ENCODE results near the gene PSME1.
A peak's percentile ranks its signal among the peaks of the same experiment; 100 is the strongest.

The PSME1 gene

DNA sequence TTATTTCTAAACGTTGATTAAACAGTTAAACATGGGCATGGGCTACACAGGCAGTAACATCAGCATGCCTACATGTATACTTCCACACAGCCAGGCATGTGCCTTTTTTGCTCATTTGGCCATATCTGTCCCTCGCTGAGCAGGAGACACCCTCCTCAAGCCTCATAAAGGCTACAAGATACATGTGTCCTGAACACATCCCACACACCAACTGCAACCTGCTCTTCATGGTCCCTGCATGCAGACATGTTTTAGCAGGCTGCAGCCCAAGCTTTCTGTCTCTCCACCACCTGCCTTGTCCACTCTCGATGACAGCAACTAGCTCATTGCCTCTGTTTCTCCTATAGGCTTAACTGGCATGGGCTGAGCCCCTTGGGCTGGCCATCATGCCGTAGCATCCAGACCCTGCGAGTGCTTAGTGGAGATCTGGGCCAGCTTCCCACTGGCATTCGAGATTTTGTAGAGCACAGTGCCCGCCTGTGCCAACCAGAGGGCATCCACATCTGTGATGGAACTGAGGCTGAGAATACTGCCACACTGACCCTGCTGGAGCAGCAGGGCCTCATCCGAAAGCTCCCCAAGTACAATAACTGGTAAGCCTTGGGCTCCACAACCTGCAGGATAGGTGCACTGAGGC, 39.3 kb upstream of the PSME1 start:
- TF ChIP-seq, protein P1, sequence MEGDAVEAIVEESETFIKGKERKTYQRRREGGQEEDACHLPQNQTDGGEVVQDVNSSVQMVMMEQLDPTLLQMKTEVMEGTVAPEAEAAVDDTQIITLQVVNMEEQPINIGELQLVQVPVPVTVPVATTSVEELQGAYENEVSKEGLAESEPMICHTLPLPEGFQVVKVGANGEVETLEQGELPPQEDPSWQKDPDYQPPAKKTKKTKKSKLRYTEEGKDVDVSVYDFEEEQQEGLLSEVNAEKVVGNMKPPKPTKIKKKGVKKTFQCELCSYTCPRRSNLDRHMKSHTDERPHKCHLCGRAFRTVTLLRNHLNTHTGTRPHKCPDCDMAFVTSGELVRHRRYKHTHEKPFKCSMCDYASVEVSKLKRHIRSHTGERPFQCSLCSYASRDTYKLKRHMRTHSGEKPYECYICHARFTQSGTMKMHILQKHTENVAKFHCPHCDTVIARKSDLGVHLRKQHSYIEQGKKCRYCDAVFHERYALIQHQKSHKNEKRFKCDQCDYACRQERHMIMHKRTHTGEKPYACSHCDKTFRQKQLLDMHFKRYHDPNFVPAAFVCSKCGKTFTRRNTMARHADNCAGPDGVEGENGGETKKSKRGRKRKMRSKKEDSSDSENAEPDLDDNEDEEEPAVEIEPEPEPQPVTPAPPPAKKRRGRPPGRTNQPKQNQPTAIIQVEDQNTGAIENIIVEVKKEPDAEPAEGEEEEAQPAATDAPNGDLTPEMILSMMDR (IDR thresholded peaks at IDR 0.05), result no peak
- no peak for DNase-seq
- Mint-ChIP-seq H3K27ac (peak overlapping the region; percentile 29), H3K4me3 (peak overlapping the region; percentile 32), H3K27me3 (ENCODE audit: low read depth, poor library complexity) (peaks cover 8% of the 10 kb centered on the region), H3K9me3 (no peaks in the 10 kb centered on the region), H3K4me1 (peaks cover 32% of the 10 kb centered on the region), H3K36me3 (ENCODE audit: low read depth) (no peaks in the 10 kb centered on the region)

DNA sequence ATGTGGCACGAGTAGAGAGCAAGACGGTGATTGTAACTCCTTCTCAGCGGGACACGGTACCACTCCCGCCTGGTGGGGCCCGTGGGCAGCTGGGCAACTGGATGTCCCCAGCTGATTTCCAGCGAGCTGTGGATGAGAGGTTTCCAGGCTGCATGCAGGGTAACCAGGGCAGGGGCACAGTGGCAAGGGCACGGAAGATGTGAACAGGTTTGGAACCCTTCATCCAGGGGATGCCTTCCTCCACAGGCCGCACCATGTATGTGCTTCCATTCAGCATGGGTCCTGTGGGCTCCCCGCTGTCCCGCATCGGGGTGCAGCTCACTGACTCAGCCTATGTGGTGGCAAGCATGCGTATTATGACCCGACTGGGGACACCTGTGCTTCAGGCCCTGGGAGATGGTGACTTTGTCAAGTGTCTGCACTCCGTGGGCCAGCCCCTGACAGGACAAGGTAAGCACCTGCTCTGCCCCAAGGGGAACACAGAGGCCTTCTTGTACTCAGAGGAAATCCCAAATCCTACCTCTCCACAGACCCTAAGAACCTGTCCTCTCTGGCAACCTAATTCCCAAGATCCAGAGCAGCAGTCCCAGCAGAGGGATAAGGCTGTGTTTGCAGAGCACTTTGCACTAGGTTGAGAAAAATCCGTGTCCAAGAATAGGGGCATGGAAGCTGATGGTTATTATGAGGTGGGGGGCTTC, 37.6 kb upstream of the PSME1 start:
- H3K27ac Mint-ChIP-seq, result no peak overlapping the region

DNA sequence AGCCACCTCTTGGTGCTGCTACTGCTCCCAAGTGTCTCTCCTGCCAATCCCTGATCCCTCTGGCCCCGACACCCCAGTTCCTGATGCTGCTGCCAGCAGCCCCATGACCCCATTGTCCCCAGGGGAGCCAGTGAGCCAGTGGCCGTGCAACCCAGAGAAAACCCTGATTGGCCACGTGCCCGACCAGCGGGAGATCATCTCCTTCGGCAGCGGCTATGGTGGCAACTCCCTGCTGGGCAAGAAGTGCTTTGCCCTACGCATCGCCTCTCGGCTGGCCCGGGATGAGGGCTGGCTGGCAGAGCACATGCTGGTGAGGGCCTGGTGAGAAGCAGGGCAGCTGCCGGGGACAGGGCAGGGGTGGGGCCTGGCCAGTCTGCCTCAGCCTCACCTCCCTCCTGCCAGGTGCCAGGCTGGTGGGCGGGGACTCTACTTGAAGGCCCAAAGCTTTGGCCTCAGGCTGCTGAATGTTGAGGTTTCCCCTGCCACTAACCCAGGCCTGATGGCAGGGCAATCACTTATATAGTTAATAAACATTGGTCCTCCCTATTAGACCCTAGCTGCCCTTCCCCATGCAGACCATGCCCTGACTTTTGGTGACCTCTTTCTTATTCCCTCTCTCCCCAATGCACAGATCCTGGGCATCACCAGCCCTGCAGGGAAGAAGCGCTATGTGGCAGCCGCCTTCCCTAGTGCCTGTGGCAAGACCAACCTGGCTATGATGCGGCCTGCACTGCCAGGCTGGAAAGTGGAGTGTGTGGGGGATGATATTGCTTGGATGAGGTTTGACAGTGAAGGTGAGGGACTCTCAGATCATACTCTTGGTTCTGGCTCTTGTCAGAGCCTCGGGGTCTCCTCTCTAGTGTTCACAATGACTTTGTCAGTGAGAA, 36.8 kb upstream of the PSME1 start:
- Mint-ChIP-seq H3K27ac (no peak overlapping the region), H3K27me3 (ENCODE audit: low read depth, poor library complexity) (peaks cover 8% of the 10 kb centered on the region), H3K36me3 (ENCODE audit: low read depth) (peaks cover 20% of the 10 kb centered on the region), H3K4me1 (peaks cover 22% of the 10 kb centered on the region), H3K9me3 (peaks cover 6% of the 10 kb centered on the region), H3K4me3 (no peak overlapping the region)
- TF ChIP-seq, protein P1 (IDR thresholded peaks at IDR 0.05), result no peak
- no peak for DNase-seq

More for the DNA sequence above, 37.6 kb upstream of the PSME1 start:
- Mint-ChIP-seq H3K36me3 (ENCODE audit: low read depth) (peaks cover 12% of the 10 kb centered on the region), H3K4me1 (peaks cover 26% of the 10 kb centered on the region), H3K4me3 (no peak overlapping the region), H3K27me3 (ENCODE audit: low read depth, poor library complexity) (peaks cover 8% of the 10 kb centered on the region), H3K9me3 (no peaks in the 10 kb centered on the region)
- TF ChIP-seq, protein P1 (IDR thresholded peaks at IDR 0.05), result no peak
- no peak for DNase-seq

DNA sequence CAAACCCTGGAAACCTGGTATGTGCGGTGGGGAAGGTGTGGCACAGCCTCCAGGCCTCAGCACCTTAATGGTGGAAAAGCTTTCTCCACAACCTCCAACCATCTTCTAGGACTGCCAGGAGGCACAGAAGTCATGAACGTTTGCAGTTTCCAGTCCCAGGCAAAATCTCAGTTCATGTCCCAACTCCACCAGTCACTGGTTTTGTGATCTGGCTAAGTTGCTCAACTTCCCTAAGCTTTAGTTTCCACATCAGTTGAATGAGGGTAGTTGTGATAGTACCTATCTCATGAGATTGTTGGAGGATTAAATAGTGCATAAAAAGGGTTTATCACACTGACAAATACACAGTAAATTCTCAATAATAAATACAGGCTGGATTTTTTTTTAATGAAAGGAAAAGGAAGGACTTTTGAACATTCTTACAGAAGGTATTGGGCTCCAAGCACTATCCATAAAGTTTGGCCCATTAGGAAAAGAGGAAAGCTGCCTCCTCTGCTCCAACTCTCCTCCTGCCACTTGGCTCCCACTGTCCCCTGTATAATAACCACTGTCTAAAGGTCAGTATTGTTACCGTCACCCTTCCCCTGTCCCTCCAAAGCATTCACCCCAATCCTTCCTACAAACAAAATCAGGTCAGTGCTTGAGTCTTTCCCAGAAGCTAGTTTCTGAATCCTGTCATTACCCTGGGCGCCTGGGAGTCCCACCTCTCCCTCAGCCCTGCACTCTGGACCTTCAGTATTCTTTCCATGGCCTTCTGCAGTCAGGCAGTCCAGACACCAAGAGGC, 35.6 kb upstream of the PSME1 start:
- peaks cover 5% of the 10 kb centered on the region for H3K27me3 Mint-ChIP-seq (ENCODE audit: low read depth, poor library complexity)

DNA sequence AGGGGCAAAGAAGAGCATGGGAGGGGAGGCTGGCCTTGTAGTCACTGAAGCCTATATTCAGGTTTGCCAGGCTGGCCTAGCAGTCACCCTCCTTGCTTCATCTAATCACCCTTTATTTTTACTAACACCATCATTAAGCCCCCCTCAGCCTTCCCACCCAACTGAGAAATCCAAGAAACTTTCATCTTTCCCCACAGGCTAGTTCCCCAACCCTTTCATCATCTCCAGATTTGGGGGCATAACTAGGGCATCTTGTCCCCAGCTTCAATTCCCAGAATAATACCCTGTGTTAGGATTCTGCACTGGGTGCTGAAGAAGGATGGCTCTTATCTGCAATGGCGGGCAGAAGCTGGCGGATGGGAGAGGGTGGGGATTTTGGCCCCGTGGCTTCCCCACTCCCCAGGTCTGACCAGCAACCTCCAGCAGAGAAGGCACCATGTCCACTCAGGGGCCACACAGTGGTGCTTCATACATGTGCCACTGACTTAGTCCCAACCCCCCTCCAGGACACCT, 35.0 kb upstream of the PSME1 start:
- H3K27ac Mint-ChIP-seq, result peak overlapping the region; percentile 66
- TF ChIP-seq, protein P1 (IDR thresholded peaks at IDR 0.05), result no peak
- no peak overlapping the region for H3K4me3 Mint-ChIP-seq
- DNase-seq, result no peak
- peaks cover 11% of the 10 kb centered on the region for H3K4me1 Mint-ChIP-seq
- peaks cover 14% of the 10 kb centered on the region for H3K9me3 Mint-ChIP-seq
- peaks cover 32% of the 10 kb centered on the region for H3K36me3 Mint-ChIP-seq (ENCODE audit: low read depth)
- H3K27me3 Mint-ChIP-seq (ENCODE audit: low read depth, poor library complexity), result peaks cover 5% of the 10 kb centered on the region

More for the DNA sequence above, 35.6 kb upstream of the PSME1 start:
- no peak overlapping the region for H3K27ac Mint-ChIP-seq
- H3K36me3 Mint-ChIP-seq (ENCODE audit: low read depth), result peaks cover 32% of the 10 kb centered on the region
- no peak for DNase-seq
- TF ChIP-seq, protein P1 (IDR thresholded peaks at IDR 0.05), result no peak
- H3K4me1 Mint-ChIP-seq, result peaks cover 14% of the 10 kb centered on the region
- H3K4me3 Mint-ChIP-seq, result no peak overlapping the region
- H3K9me3 Mint-ChIP-seq, result peaks cover 14% of the 10 kb centered on the region

Measured in nephron progenitor cell (in vitro differentiated cells).